HL-60/S4 treated with retinoic acid at 250 ng/mL for 4 days and 3 days (cell line): ENCODE measurements around the gene DEDD2.

Experiments used
- in situ Hi-C: fragments of 300-500 bp; cut with MboI; formaldehyde crosslinking; loops from 2 replicates; pipeline ENCODE4 v1.7.0; 2022; ENCODE audit warnings: low sequenced_read_pairs

Gene DEDD2

DNA sequence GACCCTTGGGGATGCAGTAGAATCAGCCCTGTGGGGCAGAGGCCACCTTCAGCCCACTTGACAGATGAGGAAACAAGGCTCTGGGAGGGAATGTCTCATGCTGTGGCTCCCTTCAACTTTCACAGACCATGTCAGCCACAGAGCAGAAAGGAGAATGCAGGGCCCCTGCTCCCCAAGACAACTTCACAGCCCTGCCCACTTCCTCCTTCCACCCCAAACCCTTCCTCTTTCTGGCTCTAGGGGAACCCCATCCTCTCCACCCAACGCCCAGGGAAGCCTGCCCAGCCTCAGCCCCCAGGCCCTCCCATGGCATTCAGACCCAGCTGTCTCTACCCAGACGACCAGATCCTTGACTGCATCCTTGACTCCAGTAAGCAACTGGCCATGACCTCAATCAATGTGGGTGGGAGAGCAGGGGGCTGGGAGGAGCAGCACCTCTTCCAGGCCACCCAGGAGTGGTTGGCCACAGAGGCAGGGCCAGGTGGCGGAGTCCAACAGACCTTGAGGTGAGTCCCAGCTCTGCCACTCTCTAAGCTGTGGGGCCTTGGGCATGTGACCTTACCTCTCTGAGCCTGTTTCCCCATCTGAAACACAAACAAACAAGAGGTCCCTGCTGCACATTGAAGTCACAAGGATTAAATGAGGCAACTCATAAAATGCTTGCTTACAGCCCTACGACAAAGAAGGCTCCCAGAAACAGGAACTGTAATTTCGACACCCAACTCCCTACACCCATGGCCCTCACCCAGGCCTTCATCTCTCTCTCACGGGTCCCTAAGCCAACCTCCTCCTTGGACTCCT is 15.8 kb downstream of the DEDD2 start:
- in situ Hi-C loops, result no loop called here

DNA sequence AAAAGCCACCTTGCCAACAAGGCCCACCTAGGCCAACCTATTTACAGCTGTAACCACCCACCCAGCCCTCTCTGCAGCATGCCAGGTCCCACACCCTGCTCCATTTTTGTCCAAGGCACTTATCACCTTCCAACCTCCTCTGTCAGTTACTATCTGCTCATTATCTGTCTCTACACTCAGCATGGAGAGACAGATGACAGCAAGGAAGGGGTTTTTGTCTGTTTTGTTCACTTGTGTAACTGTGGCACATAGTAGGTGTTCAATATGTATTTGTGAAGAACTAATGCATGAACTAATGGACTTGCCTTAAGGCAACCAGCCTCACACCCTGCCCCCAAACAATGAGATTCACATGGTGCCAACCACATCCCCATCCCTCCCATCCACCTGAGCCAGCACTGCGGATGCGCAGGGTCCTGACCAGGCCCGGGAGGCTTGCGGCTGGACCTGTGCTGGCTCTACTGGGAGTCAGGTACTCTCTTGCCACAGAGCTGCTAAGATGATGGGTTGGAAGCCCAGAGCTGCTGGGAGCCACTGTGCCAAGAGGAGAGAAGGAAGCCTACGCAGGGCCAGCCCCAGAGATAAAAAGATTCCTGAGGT is 17.3 kb downstream of the DEDD2 start:
- in situ Hi-C loops, result no loop called here

DNA sequence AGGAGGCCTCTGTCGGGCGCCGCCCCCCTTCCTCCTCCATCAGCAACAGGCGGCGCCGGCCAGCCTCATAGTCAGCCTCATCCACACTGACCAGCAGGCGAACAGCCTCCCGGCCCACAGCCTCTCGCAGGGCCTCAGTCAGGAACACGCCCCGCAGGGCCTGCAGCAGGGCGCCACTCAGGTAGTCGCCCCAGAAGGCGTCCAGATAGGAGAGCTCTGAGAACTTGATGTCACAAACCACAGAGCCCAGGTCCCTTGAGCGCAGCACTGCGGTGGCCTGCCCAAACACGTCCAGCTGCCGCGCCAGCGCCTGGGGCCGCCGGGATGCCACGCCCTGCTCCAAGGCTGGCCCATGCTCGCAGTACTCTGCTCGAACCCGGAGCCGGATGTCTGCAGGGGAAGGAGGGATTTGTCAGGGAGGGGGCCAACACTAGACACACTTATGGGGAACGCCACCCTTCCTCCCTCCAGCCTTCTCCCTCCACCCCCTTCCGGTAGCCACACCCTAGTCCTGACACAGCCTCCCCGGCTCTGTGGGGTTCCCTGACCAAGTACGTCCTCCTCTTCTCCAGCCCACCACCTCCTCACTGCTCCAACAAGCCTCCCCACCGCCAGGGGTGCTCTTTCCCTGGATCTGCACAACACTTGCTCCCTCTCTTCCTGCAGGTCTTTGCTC is 17.9 kb downstream of the DEDD2 start:
- in situ Hi-C loops, result no loop called here

DNA sequence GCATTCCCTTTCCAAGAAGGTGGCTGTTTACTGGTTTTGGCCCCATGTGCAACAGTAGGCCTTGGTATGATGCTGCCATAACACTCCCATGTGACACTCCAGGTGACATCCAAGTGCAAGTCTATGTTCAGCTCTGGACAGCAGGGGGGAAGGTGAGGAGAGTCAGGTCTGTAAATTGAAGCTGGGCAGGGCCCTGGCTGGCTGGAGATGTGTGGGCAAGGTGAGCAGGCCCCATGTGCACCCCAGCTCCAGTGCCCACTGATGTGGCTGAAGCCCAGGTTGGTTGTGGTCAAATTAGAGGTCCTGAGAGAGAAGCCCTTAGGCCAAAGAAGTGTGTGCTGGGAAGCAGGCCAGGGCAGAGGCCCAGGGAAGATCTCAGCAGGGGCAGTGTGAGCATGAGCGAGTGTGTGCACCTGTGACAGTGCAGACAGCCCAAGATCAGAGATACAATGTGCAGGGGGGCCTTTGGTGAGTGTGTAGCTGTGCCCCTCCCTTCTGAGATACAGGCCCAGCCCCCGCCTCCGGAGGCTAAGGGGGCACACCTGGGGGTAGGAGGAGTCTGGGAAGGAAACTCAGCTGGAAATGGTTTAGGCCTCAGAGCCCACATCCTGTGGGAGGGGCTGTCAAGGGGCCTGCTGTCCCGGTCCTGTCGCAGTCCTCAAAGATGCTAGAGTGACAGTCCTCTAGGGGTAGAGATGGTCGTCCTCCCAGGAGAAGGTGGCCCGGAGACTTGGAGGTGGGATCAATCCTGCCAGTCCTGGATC is 18.6 kb downstream of the DEDD2 start:
- in situ Hi-C loops, result no loop called here

DNA sequence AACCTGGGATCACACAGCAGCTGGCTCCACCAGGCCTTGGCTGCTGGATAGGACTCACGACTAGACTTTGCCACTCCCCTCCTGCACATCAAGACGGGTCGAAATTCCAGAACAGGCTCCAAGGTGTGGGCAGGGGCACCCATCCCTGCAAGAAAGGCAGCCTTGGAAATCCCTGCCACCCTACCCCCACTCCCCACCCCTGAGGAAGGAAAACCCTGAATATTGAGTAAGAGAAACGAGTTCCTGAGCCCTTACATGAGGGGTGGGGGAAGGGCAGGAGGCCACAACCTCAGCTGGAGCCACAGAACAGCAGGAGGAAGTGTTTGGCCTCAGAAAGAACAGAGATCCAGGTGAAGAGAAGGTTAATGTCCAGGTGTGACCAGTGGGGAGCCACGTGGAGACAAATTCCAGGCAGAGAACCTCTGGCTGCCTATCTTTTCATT is 20.1 kb downstream of the DEDD2 start:
- in situ Hi-C loops, result no loop called here

DNA sequence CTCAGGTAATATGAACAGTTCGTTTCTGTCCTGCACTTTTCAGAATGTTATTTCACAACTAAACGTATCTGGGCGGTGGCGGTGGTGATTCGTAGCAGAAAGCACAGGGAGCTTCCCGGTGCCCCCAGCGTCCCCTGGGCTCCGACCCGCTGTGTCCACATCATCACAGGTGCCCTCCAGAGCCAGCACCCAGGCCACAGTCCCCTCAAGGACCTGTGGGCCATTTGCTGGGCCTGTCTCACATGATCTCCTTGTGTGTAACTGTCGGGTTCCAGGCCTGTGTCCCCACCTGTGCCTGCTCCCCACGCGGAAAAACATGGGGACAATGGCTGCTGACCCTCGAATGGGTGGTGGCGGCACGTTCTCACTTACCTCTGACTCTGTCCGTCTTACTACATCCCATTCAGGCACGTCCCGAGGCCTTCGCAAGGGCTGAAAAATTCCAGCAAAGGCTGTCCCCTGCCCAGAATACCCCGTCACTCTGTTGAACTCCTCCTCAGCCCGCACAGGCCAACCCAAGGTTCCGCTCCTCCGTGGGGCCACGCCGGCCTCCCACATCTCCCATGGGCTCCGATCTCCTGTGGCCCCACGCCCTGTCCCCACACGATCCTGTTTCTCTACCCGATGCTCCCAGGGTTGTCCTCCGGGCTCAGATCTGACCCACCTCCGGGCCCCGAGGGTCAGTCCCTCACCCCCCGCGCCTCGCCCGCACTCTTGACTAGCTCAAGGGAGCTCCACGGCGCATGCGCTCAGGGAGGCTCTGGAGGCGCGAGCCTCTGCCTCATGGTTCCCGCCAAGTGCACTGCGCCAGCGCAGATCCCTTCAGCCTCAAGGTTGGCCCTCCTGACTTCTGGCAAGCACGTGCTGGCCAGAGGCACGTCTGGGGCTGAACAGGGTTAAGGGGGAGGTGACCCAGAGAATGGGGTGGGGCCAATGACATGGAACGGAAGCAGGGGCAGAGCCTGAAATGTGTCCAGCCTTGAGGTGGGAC is 21.2 kb downstream of the DEDD2 start:
- in situ Hi-C loops, result no loop called here

DNA sequence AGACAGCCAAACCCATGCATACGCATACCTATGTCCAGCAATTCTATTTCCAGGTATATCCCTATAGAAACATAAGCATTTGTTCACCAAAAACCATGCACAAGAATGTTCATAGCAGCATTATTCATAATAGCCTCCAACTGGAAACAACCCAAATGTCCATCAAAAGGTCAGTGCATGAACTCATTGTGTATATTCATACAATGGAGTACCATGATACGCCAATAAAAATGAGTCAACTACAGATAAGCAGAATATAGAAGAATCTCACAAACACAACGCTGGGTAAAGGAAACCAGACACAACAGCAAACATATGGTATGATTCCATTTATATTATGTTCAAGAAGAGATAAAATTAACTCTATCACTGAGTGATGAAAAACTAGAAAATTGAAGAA is 23.8 kb downstream of the DEDD2 start:
- in situ Hi-C loops, result no loop called here

DNA sequence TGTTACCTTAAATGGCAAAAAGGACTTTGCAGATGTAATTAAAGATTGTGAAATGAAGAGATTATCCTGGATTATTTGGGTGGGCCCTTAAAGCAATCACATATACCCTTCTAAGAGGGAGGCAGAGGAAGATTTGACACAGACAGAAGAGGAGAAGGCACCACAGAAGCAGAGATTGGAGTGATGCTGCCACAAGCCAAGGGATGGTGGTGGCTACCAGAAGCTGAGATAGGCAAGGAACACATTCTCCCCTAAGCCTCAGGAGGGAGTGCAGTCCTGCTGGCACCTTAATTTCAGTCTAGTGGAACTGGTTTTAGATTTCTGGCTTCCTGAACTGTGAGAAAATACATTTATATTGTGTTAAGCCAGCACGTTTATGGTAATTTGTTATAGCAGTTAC is 24.2 kb downstream of the DEDD2 start:
- in situ Hi-C loops, result no loop called here

DNA sequence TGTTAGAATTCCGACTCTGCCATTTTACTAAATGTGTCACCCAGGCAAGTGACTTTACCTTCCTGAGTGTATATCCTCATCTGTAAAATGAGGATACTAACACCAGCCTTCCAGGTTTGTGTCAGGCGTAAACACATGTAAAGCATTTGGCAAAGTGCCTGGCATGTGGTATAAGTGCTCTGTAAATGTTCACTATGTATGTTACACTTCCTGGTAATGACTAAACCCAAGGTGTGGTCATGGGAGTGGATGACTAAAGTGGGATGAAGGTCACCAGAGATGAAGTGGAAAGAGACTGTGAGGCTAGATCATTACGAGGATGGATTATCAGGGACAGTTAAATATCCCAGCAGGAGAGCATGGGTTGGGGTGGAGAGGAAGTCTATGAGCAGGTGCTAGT is 25.6 kb downstream of the DEDD2 start:
- in situ Hi-C loops, result no loop called here

DNA sequence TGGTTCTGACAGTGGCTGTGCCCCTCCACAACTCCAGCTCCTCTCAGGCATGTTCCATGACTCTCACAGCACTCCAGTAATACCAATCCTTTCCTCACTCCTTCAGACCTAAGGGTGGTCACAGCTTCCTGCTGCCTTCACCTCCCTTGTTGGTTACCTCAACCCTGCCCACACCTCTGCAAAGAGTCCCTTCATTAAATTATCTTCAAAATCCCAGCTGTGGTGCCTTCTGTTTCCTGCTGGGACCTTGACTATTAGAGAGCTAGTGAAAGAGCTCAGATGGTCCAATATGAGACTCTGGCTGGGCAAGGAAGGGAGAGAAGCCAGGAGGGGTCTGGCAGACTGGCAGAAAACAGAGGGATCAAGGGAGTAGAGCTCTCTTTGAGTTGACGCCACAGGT is 26.1 kb downstream of the DEDD2 start:
- in situ Hi-C loops, result no loop called here

DNA sequence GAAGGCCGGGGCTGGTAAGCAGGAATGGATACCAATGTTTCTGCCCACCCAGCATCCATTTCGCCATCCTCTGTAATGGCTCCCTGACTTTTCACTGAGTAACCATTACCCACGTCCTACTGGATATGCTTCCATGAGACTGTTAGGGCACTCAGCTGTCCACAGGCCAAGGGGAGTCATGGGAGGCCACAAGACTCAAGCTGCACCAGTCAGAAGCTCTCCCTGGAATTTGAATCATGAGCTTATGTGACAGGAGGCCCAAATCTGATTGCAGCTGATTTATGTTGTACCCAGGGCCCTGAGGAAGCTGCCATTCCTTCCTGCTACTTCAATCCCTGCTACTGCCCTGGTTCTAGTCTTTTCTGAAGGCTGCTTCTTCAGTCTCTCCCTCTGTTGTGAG is 28.3 kb downstream of the DEDD2 start:
- in situ Hi-C loops, result no loop called here

DNA sequence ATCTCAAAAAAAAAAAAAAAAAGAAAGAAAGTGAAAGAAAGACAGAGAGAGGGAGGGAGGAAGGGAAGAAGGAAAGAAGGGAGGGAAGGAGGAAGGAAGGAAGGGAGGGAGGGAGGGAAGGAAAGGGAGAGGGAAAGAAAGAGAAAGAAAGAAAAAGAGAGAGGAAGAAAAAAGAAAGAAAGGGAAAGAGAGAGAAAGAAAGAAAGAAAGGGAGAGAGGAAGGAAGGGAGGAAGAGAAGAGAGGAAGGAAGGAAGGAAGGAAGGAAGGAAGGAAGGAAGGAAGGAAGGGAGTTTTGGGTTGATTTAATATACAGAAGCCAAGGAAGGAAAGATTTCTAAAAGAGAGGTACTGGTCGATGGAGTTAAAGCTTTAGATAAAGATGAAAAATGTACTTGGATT is 28.8 kb downstream of the DEDD2 start:
- in situ Hi-C loops, result no loop called here

DNA sequence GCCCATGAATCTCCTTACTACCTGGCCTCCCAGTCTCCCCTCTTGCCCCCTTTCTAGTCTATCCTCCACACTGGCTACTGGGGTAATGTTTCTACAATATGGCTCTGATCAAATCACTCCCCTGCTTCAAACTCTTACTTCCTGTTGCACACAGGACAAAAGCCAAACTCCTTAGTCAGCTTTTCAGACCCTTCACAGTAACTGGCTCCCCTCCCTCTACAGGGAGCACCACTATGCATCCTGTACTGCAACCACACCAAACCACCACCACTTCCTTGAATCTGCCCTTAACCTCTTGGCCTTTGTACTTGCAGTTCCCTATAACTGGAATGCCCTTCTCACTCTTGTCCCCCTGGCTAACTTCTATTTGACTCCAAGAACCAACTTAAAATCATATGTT is 32.2 kb downstream of the DEDD2 start:
- in situ Hi-C loops, result no loop called here

DNA sequence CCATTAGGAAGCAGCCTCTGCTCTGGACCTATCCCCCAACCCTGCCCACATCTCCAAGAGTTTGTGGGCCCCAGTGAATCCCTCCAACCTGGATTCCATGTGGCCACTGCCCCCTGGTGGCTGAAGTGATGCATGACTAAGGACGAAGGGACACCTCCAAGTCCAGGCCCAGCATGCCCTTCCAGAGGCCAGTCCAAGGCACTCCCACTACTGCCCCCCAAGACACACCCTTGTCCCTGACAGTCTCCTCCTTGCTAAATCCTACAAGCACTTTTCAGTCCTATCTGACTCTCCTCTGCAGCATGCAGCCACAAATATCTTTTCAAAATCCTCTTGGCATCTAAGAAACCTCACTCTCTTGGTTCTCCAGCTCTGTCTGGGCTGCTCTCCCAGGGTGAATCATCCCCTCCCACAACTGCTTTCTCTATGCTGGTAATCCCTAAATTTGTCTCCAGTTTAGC is 33.0 kb downstream of the DEDD2 start:
- in situ Hi-C loops, result no loop called here

DNA sequence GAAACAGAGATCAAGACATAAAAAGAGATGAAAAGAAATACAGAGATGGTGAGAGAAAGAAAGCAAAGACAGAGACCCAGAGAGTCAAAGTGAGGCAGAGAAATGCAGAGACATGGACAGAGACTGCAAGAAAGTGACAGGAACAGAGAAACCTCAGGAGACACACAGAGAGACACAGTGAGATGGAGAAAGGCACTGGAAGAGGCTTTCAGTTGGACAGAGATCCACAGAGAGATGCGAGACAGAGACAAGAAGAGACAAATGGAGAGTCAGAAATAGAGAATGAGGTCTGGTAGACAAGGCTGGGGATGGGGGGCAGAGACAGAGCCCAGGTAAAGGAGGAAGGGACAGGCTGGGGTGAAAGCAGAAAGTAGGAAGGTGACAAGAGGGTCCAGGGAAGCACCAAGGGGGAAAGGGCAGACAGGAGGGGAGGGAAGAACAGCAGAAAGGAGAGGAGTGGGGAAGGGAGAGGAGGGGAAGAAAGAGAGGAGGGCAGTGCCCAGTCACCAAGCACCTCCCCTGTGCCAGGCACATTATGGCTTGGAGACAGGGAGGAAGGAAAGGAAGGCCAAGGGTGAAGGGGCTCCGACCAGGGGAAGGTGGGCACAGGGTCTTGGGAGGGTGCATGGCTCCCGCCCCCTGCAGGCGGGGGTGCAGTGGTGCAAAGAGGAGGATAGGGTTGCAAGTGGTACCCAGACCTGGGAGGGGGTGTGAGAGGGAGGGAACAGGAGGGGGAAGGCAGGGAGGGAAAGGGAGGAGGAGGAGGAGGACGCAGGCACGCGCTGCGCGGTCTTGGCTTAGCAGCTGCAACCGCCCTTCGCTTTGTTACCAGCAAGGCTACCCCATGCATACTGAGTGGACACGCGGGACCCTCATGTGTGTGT is 38.4 kb downstream of the DEDD2 start:
- in situ Hi-C loops, result no loop called here

DNA sequence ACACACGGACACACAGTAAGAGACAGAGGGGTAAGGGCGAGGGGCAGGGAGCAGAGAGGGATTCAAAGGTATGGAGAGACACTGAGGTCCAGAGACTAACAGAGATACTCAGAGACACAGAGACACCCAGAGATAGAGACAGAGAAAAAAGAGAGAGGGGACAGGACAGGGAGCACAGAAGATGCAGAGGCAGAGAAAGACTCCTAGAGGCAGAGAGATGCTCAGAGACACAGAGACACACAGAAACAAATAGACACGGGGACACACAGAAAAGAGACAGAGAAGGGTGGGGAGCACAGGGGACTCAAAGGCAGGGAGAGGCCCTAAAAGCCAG is 39.8 kb downstream of the DEDD2 start:
- in situ Hi-C loops, result no loop called here

DNA sequence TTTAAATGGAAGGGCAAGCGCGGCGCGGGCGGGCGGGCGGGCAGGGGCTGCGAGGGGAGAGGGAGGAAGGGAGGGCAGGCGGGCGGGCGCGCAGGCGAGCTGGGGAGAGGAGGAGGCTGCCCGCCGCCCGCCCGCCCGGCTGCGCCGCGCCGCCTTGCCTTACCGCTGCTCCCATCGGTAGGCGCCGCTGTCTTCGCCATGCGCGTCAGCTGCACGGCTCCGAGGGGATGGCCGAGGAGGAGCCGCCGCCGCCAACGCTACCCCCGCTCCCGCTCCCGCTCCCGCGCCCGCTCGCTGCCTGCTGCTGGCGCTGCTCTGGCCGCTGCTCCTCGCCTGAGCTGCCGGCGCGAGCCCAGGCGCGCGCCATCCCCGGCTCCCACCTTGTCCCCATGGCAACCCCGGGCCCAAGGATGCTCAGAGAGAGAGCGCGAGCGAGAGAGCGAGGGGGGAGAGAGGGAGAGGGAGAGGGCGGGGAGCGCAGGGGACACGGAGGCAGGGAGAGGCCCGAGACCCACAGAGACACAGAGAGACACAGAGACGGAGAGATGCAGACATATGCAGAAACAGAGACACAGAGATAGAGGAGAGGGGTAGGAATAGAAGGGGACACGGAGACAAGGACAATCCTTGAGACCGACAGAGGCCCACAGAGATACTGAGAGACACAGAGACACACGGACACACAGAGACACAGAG is 40.3 kb downstream of the DEDD2 start:
- in situ Hi-C loops, result no loop called here

DNA sequence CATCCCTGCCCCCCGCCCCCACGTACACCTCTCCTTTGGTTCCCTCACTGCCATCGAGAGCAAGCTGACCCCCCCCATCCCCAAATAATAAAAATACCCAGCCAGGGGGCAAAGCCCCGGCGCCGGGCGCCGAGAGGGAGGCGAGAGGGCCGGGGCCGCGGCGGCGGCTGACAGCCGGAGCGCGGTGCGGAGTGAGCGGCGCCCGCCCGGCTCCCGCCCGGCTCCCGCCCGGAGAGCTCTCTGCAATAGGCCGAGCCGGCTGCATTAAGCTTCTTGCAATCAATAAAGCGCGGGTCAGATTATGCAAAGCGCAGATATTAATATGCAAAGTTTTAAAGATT is 40.9 kb downstream of the DEDD2 start:
- in situ Hi-C loops, result no loop called here
